HG03342 (cell line): ENCODE data around the gene CFAP57.
A peak's percentile ranks its signal among the peaks of the same experiment; 100 is the strongest.
"Not testable (repeated sequence)": the region's sequence is repeated elsewhere in the genome, so short reads cannot be mapped to it uniquely, and the experiment has no call there.

Experiments used
- ATAC-seq: cut with Tn5 transposase; IDR thresholded peaks from one replicate; pipeline ENCODE4 v1.9.1; 2021; ENCODE audit warnings: mild to moderate bottlenecking, moderate library complexity; ENCODE audit not compliant: unreplicated experiment

The CFAP57 gene

DNA sequence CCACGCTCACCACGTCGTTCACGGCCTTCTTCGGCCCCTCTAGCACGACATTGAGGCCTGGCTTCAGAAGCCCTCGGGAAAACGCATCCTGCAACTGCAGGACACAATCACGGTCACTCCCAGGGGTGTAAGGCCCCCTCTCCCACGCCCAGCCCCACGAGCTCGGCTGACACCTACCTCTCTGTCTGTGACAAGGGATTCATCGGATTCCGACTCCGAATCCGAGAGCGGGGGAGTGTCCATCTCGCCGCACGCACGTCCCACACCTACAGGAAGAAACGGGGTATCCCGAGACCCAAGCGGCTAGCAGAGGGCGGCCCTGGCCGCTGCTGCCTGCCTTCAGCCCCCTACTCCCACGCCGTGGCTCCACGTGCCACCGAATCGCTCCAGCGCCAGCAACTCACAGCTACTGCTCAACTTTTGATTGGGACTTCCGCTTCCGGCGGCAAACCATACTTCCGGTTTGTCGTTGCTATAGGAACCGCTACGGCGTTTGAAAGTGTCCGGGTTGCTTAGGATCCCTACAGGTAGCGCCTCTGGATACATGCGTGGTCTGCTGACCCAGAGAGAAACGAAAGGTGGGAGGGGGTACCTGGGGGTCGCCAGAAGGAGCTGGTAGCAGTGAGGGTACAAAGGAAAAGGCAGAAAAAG, at the start of gene CFAP57, which contains the start of gene EBNA1BP2:
CFAP57 (plus strand) TSS at position 455 of the 651 bp plus-strand sequence. CDS start 424 bp downstream, outside the sequence.
EBNA1BP2 (minus strand) TSS at position 415 of the 651 bp plus-strand sequence; CDS start at position 243, 172 bp downstream.
- ATAC-seq = peak; percentile 96

DNA sequence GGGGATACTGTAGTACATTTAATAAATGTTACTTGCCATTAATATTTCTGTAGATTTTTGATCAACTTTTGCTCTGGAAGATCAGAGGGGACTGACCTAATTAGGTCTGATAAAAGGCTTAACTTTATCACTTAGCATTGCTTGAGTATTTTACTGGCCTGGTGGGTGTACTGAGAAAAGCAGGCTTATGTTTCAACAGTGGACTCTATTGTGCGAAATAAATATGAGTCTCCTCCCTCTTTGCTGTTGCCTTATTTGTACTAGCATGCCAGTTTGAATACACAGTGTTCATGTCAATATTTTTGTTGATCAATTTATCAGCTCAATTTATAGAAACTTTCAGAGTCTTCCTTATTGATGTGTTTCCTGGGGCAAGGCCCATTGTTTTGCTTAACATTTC, 49.1 kb upstream of the CFAP57 start:
- ATAC-seq = no peak

DNA sequence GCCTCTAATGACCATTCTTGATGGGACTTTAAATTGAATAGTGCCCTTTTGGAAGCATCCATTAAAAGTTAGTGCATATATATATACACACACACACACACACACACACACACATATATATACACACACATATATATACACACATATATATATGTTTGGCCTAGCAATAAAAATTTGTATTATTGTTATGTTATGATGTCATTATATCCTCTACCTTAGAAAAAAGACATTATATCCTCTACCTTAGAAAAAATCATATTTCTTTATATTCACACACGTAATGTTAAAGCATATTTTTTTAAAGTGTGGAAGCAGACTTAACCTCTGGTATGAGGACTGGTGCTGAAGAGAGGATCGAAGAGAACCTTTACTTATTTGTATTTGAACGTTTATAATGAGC, 43.3 kb upstream of the CFAP57 start:
- ATAC-seq = no peak

DNA sequence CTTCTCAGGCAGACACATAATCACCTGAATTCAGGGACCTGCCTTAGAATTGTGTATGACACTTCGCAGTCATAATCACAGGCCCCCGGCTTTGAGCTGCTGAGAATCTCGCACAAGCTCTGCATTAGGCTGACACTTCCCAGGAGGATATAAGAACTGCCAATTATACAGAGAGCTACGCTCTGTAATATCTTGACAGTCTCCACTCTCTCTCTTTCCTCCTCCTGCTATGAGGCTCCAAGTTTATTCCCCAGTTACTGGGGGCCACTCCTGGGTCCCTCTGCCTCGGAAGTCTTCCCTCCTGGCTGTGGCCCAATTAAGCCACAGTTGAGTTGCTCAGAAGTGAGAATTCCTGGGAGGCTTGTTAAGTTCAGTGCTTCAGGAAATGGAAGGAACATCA, 42.7 kb upstream of the CFAP57 start:
- no peak for ATAC-seq

DNA sequence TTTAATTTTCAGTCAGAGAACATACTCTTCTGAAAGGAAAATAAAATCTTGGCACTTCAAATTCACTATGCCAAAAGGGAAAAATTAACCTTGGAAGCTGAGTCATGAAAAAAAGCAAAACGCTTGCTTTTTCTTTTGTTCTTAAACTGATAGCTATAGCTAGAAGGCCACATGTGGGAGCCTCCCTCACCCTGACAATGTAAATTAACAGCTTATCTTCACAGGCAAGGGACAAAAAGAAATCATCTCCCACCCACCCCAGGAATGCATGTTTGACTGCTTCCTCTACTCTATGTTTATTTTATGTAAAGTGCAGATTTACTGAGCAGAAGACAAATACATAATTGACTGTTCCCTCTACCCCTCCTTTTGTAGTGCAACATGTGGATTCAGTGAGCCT, 38.1 kb upstream of the CFAP57 start:
- ATAC-seq = no peak

DNA sequence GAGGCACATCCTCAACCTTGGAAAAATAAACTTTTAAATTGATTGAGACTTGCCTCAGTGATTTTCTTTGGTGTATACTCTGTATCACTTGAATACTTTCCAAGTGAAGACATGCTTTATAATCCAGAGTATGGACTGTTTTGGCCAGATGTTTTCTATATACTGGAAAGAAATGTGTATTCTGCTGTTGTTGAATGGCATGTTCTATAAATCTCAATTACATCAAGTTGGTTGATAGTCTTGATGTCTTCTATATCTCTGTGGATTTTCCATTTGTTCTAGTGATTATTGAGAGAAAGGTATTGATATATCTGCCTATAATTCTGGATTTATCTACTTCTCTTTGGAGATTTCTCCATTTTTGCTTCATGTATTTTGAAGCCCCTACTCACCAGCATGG, 37.5 kb upstream of the CFAP57 start:
- no peak for ATAC-seq

DNA sequence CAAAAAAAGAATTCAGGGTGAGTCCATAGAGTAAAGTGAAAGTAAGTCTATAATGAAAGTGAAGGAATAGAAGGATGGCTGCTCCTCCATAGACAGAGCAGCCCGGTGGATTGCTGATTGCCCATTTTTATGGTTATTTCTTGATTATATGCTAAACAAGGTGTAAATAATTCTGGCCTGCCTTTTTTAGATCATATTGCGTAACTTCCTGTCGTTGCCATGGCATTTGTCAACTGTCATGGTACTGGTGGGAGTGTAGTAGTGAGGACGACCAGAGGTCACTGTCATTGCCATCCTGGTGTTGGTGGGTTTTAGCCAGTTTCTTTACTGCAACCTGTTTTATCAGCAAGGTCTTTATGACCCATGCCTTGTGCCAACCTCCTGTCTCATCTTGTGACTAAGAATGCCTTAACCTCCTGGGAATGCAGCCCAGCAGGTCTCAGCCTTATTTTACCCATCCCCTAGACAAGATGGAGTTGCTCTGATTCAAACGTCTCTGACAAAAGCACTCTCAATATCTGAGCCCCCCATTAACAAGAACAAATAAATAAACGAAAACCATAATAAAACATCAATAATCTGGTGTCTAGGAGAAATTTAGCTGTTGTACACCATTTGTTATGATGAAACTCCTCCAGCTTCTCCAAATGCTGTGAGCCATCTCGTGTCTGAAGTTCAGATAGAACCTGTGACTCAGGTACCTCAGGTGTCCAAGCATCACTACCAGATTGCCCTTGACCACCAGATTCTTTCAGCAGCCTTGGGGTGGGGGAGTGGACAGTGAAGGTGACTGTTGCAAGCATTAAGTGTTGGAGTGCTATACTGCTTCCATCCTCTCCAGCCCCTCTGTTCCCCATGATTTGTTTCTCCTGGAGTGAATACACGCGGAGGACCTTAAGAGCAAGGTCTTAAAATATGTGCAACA, 36.0 kb upstream of the CFAP57 start:
- ATAC-seq = no peak

DNA sequence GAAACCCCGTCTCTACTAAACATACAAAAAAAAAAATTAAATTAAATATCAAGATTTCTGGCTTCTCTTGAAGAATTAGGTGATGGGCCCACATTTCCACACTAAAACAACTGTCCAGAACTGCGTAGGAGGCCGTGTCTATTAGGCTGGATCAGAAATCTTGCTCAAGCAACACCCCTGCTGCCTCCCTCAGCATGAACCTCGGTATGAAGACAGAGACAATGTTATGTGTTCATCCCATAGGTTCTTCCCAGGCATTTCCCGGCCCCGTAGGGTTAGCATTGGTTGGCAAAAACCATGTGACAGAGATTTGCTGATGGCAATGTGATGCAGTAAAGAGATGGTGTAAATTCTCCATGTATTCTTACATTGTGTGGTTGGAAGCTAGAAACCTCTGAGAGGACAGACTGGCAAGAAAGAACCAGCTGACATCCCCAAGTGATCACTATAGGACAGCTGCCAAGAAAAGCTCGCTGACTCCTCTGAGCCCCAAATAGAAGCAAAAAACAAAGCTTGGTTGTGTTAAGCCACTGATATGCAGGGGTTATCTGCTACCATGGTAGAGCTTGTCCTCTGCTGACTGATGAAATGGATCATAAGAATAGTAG, 34.6 kb upstream of the CFAP57 start:
- ATAC-seq = no peak

DNA sequence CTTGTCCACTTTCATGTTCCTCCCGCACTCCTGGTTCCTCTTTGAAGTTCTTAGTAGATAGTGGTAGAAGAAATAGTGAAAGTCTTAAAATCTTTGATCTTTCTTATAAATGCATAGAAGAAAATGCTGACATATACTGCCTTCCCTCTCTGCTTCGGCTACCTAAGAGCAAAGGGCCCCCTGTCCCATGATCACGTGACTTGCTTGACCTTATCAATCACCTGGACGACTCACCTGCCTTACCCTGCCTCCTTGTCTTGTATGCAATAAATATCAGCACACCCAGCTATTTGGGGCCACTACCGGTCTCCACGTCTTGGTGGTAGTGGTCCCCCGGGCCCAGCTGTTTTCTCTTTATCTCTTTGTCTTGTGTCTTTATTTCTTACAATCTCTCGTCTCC, 32.8 kb upstream of the CFAP57 start:
- ATAC-seq = not testable (repeated sequence)

DNA sequence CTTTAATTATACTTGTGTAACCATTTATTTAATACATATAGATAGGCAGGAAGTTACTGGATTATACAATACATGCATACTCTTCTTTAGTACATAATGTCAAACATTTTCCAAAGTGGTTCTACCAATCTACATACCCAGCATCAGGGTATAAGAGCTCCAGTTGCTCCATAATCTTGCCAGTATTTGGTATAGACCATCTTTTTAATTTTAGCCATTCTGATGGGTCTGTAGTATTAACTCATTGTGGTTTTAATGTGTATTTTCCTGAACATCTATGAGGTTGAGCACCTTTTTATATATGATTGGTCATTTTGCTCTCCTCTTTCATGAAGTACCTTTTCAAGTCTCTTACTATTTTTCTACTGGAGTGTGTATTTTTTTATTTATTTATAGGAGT, 32.1 kb upstream of the CFAP57 start:
- ATAC-seq = no peak

DNA sequence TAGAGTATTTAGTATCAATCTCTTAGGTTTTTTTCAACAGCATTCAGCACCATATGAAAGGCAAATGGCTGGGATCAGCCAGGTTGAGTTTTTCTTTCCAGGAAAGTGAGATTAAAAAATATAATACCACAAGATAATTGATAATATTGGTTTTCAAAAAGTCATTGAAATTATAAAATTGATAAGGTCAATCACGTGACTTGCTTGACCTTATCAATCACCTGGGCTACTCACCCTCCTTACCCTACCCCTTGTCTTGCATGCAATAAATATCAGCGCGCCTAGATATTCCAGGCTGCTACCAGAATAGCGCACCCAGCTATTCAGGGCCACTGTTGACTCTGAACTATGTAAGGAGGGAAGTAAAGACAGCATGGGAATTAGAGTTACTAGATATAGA, 31.5 kb upstream of the CFAP57 start:
- ATAC-seq = no peak

DNA sequence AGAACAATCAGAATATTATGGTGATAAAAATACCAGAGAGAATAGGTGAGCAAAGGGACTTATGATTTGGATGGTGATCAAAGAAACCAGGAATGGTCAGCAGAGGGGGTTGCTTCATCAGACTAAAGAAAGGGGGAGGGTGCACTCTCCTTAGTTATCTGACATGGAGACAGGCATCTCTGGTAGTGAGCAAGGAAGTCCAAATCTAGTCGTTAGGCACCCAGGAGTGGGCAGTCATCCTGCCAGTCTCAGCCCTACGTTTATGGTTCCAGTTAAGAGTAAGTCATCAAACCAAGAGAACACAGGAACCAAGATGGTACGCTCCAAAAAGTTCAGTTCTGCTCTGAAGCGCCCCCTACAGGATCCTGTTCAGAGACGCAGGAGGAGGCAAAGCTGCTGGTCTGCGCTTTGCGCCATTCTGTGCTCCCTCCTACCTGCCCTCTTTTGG, 28.7 kb upstream of the CFAP57 start:
- no peak for ATAC-seq

DNA sequence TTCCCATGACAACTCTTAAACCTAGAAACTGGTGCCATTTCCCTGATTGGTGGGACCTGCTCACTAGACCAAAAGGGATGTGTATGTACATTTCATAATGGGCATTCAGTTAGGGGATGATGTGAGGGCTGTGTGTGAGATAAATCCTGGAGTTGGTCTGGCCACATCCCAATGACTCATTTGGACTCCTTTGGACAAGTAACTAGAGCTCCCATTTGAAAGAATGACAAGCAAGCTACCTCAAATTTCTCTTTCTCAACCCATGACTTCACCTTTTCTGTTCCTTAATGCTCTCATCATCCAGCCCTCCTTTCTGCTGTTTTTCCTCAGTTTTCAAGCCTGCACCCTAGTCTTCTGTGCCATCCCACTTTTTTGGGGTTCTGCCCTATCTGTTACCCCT, 27.9 kb upstream of the CFAP57 start:
- no peak for ATAC-seq

DNA sequence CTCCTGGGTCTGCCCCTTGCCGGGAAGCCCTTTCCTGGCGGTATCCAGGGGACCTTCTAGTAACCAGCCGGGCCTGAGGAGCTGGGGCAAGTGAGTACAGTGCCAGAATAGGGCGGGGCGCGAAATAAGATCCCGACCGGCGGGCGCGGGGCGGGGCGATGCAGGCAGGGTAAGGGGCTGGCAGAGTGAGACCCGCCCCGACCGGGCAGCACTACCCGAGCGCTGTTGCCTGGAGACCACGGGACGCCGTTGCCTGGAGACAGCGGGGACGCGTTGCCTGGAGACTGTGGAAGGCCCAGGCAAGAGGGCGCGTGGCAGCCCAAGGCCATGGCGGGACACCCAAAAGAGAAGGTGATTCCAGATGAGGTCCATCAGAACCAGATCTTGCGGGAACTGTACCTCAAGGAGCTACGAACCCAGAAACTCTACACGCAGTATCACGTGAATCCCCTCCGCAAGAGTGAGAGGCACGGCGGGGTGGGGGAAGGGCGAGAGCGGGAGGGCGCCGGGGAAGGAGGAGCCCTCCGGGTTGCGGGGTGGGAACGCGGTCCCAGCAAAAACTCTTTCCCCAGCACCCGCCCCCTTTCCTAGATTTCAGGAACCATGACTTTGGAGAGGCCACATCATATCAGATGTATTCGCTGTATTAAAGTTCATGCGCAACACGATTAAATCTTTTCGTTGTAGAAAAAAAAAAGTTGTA, 24.4 kb upstream of the CFAP57 start:
- ATAC-seq = no peak

DNA sequence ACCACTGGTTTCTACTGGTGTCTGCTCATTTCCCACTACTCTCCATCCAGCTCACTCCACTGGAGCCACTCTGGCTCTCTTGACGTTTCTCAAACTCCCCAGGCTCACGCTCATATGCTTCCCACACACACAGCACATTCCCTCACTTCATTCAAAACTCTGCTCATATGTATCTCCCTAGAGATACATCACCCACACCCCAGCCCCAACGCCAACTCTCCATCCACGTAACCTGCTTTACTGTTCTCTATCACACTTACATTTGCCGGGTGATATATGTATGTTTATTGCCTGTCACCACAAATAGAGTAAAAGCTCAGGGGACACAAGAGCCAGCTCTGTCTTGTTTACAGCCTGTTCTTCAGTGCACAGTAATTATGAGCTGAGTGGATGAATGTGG, 22.2 kb upstream of the CFAP57 start:
- no peak for ATAC-seq

DNA sequence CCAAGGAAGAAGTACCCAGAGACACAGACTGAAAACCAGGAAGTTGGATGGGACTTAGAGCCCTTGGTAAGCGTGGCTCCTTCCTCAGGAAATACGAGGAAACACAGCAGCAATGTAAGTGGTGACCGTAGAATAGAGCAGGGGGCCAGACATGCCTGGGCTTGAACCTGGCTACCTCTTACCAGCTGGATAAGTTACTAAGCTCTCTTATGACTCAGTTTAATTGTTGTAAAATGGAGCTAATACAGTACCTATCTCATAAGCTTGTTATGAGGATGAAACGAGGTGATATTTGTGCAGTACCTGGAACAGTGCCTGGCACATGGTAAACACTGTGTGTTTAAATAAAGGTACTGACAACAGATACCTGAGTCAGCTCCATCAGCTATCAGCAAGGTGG, 19.3 kb upstream of the CFAP57 start:
- no peak for ATAC-seq

DNA sequence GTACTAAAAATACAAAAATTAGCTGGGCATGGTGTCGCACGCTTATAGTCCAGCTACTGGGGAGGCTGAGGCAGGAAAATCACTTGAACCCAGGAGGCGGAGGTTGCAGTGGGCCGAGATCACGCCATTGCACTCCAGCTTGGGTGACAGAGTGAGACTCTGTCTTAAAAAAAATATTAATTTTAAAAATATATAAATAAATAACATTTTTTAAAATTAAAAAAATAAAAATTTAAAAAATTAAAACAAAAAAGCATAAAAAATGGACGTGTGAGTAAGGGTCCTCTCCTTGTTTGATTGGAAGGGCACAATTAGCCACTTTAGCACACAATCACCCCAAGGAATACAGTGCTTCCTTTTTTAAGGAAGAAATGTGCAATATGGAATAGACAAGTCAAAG, 18.7 kb upstream of the CFAP57 start:
- no peak for ATAC-seq

DNA sequence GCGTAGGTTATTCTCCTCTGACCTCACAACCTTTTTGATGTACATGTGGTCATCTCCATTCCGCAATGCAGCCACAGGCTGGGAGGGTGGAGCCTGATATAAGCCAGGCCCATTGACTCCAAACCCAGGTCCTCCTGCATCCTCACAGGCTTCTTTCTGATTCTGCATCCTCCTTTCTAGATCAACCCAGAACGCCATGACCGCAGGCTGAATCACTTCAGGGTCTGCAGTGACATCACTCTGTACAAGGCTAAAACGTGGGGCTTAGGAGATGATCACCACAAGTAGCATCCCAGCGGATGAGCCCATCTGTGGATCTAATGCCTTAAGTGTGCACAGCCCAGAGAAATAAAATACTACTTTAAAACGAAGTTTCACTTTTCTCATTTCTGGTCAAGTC, 16.1 kb upstream of the CFAP57 start:
- ATAC-seq = no peak

DNA sequence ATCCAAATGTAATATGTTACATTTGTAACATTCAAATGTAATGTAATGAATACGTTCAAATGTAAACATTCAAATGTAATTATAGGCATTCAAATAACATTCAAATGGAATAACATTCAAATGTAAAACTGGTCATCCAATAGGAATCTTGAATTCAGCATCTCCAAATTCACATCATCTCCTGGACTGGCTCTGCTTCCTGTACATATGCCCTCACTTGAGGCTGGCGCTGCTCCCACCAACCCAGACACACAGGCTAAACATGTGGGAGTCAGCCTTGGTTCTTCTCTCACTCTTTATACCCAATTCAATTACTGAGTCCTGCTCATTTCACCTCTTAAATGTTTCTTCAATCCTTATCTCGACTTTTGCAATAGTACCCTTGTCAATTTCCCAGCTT, 7.0 kb upstream of the CFAP57 start:
- ATAC-seq = no peak

DNA sequence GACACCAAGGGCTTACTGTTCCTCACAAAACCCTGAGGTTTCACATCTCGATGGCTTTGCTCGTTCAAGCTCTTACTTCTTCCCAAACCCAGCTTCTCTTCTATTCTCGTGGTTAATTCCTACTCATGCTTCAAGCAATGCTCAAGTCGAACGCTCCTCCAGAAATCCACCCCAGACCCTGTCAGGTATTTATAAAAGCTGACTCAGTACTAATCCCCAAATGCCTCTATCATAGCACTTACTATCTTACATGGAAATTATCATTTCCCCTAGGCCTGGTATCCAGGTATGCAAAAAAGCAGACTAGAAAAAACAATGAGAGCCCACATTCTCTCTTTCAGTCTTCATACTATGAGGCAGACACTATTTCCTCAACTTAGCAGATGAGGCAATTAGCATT, 6.4 kb upstream of the CFAP57 start:
- ATAC-seq = no peak

DNA sequence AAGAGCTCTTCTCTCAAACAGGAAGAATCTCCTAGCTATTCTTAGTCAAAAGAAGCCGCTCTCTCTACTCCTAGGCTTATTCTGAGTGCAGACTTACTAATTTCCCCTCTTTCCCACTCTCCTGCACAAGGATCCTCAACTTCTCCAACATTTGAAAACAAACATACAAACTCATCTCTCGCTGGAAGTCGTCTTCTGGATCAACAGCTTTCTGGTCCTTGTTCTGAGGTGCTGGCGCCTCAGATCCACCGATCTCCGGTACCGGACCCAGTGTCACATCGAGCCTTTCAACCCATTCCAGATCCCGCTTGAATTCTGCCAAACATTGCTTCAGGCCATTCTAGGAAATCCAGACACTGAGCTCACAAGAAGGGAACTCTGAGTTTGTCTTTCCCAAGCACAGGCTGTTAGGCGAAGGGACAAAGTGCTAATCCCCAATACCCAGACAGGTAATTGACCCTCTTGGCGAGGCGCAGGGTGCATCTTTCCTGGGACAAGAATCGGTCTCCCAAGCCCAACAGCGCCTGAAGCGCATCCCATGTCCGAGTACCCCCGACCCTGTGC, 736 bp upstream of the CFAP57 start:
- ATAC-seq = no peak
